Nephron (organoid): ENCODE results near the gene GNAI3.

Source experiments
- H3K27ac Mint-ChIP-seq, 3 experiments: 2 replicates each; pipeline ENCODE4 v1.8.0; 2020; ENCODE audit warnings: mixed read lengths in 3 of 3, mild to moderate bottlenecking in 2 of 3, moderate library complexity in 1 of 3
- H3K27me3 Mint-ChIP-seq: 2 replicates; pipeline ENCODE4 v1.8.0; 2021; ENCODE audit warnings: low read depth, mild to moderate bottlenecking, moderate library complexity, mixed read lengths
- H3K36me3 Mint-ChIP-seq: 2 replicates; pipeline ENCODE4 v1.8.0; 2020; ENCODE audit warnings: low read depth, mixed read lengths
- H3K4me1 Mint-ChIP-seq: 2 replicates; pipeline ENCODE4 v1.8.0; 2020; ENCODE audit warnings: mixed read lengths
- H3K4me3 Mint-ChIP-seq, 3 experiments: 2 replicates each; pipeline ENCODE4 v1.8.0; 2020; ENCODE audit warnings: mild to moderate bottlenecking in 3 of 3, mixed read lengths in 3 of 3, moderate library complexity in 2 of 3
- H3K9me3 Mint-ChIP-seq: 2 replicates; pipeline ENCODE4 v1.8.0; 2020; ENCODE audit warnings: mixed read lengths
- CTCF ChIP-seq, 3 experiments: fragments of 200-600 bp; sonication (generic); IDR thresholded peaks; one replicate each; pipeline ENCODE4 v1.5.0; 2021; ENCODE audit warnings: antibody characterized with exemption in 3 of 3; ENCODE audit not compliant: unreplicated experiment in 3 of 3

Gene GNAI3

GRCh38 chr1:109639063-109639840, 90.8 kb downstream of the GNAI3 start:
- Mint-ChIP-seq H3K27ac (no peak overlapping the region), H3K27me3 (peaks cover 4% of the 10 kb centered on the region), H3K4me3 (no peak overlapping the region), H3K9me3 (no peaks in the 10 kb centered on the region), H3K36me3 (peaks cover 3% of the 10 kb centered on the region), H3K4me1 (peaks cover 31% of the 10 kb centered on the region)
- no peak for TF ChIP-seq CTCF (IDR thresholded peaks at IDR 0.05; ENCODE audit: unreplicated experiment in 3 of 3)

GRCh38 chr1:109639841-109640184, 91.4 kb downstream of the GNAI3 start:
- TF ChIP-seq CTCF (IDR thresholded peaks at IDR 0.05; ENCODE audit: unreplicated experiment in 3 of 3): no peak
- Mint-ChIP-seq H3K27me3 (peaks cover 4% of the 10 kb centered on the region), H3K4me1 (peaks cover 32% of the 10 kb centered on the region), H3K9me3 (no peaks in the 10 kb centered on the region), H3K4me3 (no peak overlapping the region), H3K27ac (peak overlapping the region in 1 of 3 experiments; percentile 80), H3K36me3 (no peaks in the 10 kb centered on the region)

GRCh38 chr1:109640285-109640865, 92.0 kb downstream of the GNAI3 start:
- Mint-ChIP-seq H3K36me3 (no peaks in the 10 kb centered on the region), H3K9me3 (peaks cover 3% of the 10 kb centered on the region), H3K4me3 (no peak overlapping the region), H3K4me1 (peaks cover 32% of the 10 kb centered on the region), H3K27ac (peak overlapping the region in 1 of 3 experiments; percentile 80), H3K27me3 (peaks cover 7% of the 10 kb centered on the region)
- peak; percentile 86 to 95 (median 93) for TF ChIP-seq CTCF (IDR thresholded peaks at IDR 0.05; ENCODE audit: unreplicated experiment in 3 of 3)

- peaks cover 24% of the 10 kb centered on the region for H3K4me1 Mint-ChIP-seq
- H3K27me3 Mint-ChIP-seq: peaks cover 7% of the 10 kb centered on the region
- peaks cover 3% of the 10 kb centered on the region for H3K9me3 Mint-ChIP-seq
- no peak overlapping the region for H3K4me3 Mint-ChIP-seq
- H3K36me3 Mint-ChIP-seq: no peaks in the 10 kb centered on the region
- no peak overlapping the region for H3K27ac Mint-ChIP-seq
- no peak for TF ChIP-seq CTCF (IDR thresholded peaks at IDR 0.05; ENCODE audit: unreplicated experiment in 3 of 3)
Measured at GRCh38 chr1:109641078-109641740, 92.8 kb downstream of the GNAI3 start.

- Mint-ChIP-seq H3K27me3 (peaks cover 7% of the 10 kb centered on the region), H3K4me3 (no peak overlapping the region), H3K27ac (no peak overlapping the region), H3K9me3 (peaks cover 3% of the 10 kb centered on the region), H3K36me3 (no peaks in the 10 kb centered on the region), H3K4me1 (peaks cover 18% of the 10 kb centered on the region)
- no peak for TF ChIP-seq CTCF (IDR thresholded peaks at IDR 0.05; ENCODE audit: unreplicated experiment in 3 of 3)
Measured at GRCh38 chr1:109641861-109642260, 93.4 kb downstream of the GNAI3 start.
